Muscle layer of duodenum (tissue), 2 donors: ENCODE results near the gene NEK10.
A peak's percentile ranks its signal among the peaks of the same experiment; 100 is the strongest.

Experiments used
- H3K27ac ChIP-seq: one replicate; pipeline ENCODE4 v1.7.0; 2013; ENCODE audit warnings: mild to moderate bottlenecking, low read length
- H3K27me3 ChIP-seq: one replicate; pipeline ENCODE4 v1.7.0; 2013; ENCODE audit warnings: low read depth, mild to moderate bottlenecking, control low read depth, low read length
- H3K36me3 ChIP-seq, 2 donors: one replicate each; pipeline ENCODE4 v1.7.0; 2013; ENCODE audit warnings: low read length in 2 of 2, control low read depth in 1 of 2, mild to moderate bottlenecking in 1 of 2; ENCODE audit not compliant: insufficient read depth in 2 of 2, control insufficient read depth in 1 of 2
- H3K4me1 ChIP-seq, 2 donors: one replicate each; pipeline ENCODE4 v1.7.0; 2013; ENCODE audit warnings: low read length in 2 of 2, mild to moderate bottlenecking in 2 of 2, control low read depth in 1 of 2, moderate library complexity in 1 of 2; ENCODE audit not compliant: insufficient read depth in 2 of 2, control insufficient read depth in 1 of 2
- H3K4me3 ChIP-seq, 2 donors: one replicate each; pipeline ENCODE4 v1.7.0; 2013; ENCODE audit warnings: low read length in 2 of 2, low read depth in 1 of 2, mild to moderate bottlenecking in 1 of 2
- H3K9me3 ChIP-seq, 2 donors: one replicate each; pipeline ENCODE4 v1.7.0; 2013; ENCODE audit warnings: low read length in 2 of 2, control low read depth in 1 of 2, mild to moderate bottlenecking in 1 of 2; ENCODE audit not compliant: control insufficient read depth in 1 of 2
- donor health status: healthy.

Gene NEK10

DNA sequence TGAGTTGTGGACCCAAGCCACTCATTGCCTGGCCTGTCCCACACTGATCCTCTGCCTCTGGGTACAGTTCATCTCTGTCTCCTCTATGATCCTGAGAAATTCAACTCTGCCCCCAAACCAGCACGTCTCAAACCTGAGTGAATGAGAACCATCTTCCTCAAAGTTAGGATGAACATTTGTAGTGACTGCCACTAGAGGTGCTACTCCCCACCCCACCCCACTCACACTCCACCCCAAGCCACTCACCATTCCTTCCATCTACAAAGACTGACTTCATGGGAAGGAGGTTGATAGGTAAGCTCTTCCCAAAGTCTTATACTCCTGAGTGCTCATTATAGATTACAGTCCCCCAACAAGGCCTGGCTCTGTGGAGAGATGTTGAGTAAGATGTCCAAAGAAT is 43.8 kb downstream of the NEK10 start:
- Histone ChIP-seq H3K4me1 (peaks cover 7 to 21% of the 10 kb centered on the region in 2 donors), H3K27ac (peak overlapping the region; percentile 41)

DNA sequence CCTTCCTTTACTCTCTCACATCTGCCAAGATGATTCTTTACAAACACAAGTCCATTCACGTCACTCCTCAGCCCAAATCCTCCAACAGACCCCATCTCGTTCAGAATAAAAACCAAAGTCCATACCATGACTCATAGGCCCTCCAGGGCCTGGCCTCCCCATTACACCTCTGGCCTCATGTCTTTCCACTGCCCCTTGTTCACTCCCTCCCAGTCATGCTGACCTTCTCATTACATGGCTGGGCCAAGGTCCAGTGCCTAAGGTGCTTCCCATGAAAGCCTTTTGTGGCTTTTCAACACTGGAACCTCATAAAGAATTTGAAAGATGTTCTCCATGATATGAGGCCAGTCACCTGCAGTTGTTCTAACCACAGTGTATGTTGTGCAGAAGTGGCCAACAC is 44.5 kb downstream of the NEK10 start:
- Histone ChIP-seq H3K36me3 (no peaks in the 10 kb centered on the region), H3K9me3 (no peaks in the 10 kb centered on the region), H3K27ac (no peak overlapping the region), H3K27me3 (no peaks in the 10 kb centered on the region), H3K4me3 (no peak overlapping the region), H3K4me1 (peaks cover 7 to 21% of the 10 kb centered on the region in 2 donors)

More for the DNA sequence above, 43.8 kb downstream of the NEK10 start:
- Histone ChIP-seq H3K9me3 (no peaks in the 10 kb centered on the region), H3K36me3 (no peaks in the 10 kb centered on the region), H3K4me3 (no peak overlapping the region), H3K27me3 (no peaks in the 10 kb centered on the region)

DNA sequence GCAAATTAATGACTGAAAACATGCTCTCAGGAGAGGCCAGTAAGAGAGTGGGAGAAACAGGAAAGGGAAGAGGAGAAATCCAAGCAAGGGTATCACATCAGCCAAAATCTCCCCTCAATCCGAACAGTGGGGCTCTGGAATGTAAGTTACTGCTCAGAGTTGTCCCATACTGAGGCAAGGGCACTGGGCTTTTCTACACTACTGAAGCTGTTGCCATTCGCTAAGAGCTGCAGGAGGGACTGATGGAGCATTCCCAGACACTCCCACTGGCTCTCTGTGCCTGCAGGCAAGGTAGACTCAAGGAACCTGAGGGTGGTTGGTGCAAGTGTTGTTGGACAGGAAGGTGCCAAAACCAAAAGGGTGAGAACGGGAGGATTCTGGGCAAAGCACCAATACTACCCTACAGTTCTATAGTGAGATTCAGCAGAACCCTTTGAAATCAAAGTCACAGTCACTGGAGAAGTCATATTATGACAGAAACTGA is 46.1 kb downstream of the NEK10 start:
- H3K27me3 ChIP-seq: no peaks in the 10 kb centered on the region
- peaks cover 7 to 21% of the 10 kb centered on the region in 2 donors for H3K4me1 ChIP-seq
- H3K4me3 ChIP-seq: no peak overlapping the region
- H3K36me3 ChIP-seq: no peaks in the 10 kb centered on the region
- no peaks in the 10 kb centered on the region for H3K9me3 ChIP-seq
- no peak overlapping the region for H3K27ac ChIP-seq

DNA sequence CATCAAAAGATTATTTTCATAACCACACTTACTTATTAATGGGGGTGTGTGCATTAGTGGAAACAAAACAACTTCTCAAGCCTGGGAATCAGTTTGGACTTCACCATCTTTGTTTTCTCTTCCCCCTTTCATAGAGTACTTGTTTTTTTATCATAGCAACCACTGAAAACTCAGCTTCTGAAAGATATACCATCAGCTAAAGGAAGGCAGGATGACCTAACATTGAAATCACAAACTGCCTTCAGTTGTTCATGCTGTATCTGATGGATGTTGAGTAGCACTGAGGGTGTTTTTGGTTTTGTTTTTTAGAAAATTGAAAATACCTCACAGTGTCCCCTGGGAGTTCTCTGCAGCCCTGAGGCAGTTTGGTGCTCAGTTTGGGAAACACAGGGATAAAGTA is 46.5 kb downstream of the NEK10 start:
- Histone ChIP-seq H3K27me3 (no peaks in the 10 kb centered on the region), H3K27ac (no peak overlapping the region), H3K4me1 (peaks cover 7 to 21% of the 10 kb centered on the region in 2 donors), H3K9me3 (no peaks in the 10 kb centered on the region), H3K4me3 (no peak overlapping the region), H3K36me3 (no peaks in the 10 kb centered on the region)

DNA sequence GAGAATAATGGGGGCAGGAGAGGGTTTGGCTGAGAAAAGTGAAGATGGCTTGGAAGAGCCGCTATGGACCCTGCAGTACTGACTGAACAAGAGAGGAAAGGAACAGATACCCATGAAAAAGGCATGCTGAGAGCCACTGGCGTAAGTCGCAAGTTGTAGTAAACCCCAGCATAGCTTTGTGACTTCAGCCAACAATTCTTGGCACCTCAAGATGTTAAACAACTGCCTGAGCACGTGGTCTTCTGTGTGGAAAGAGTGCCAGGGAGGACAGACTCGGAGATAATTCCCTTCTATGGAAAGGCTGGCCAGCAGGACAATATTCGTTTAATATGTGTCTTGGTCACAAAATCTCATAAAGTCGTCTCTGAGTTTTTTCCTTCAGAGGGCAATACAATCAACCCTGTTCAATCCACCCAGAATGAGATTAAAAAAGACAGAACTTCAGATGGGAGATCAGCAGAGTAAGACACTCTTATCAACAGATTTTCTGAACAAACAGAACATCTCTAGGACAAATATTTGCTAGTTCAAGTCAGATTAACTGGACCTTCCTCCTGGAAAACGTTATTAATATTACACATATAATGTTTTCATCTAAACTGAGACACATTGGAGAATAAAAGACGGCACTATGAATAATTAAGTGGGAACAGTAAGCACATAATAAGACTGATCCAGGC is 49.2 kb downstream of the NEK10 start:
- Histone ChIP-seq H3K36me3 (no peaks in the 10 kb centered on the region), H3K9me3 (no peaks in the 10 kb centered on the region), H3K27ac (peak overlapping the region; percentile 35), H3K4me3 (no peak overlapping the region), H3K4me1 (peaks cover 0 to 3% of the 10 kb centered on the region in 2 donors), H3K27me3 (no peaks in the 10 kb centered on the region)

DNA sequence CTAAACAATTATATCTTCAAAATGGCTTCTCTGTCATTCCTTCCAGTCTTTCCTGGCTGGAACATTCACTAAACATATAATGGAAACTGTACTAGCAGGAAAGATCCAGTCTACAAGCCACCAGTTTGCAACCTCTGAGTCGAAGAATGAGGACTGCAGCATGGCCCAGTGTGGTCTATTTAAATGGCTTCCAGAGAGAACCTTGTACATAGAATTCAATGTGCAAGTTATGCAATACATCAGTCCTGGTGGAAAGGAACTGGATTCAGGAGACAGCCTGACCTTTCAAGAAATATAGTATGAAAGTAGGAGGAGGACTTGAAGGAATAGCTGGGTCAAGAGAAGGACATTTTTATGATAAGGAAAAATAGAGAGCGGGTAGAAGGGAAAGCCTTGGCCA is 49.9 kb downstream of the NEK10 start:
- Histone ChIP-seq H3K4me1 (peaks cover 0 to 3% of the 10 kb centered on the region in 2 donors), H3K36me3 (no peaks in the 10 kb centered on the region), H3K9me3 (no peaks in the 10 kb centered on the region), H3K4me3 (no peak overlapping the region), H3K27me3 (no peaks in the 10 kb centered on the region), H3K27ac (no peak overlapping the region)

DNA sequence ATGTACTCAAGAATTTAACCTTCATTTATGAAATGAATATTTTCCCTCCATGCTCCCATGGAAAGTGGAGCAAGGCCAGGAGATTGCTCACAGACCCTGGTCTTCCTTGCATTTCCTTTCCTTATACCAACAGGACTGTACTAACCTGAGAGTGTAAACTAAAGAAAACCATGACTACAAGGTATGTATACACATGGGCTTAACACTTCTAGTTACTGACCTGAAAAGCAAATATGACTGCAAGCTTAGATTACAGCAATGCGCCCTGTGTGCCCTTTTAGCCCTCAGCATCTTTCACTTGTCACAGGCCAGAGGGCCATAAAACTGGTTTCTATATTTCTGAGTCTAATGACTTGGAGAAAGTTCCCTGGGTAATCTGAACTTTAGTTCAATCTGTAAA is 52.1 kb downstream of the NEK10 start:
- no peaks in the 10 kb centered on the region for H3K27me3 ChIP-seq
- H3K9me3 ChIP-seq: no peaks in the 10 kb centered on the region
- no peaks in the 10 kb centered on the region for H3K36me3 ChIP-seq
- peak overlapping the region; percentile 42 for H3K27ac ChIP-seq
- no peak overlapping the region for H3K4me3 ChIP-seq
- H3K4me1 ChIP-seq: peaks cover 0 to 3% of the 10 kb centered on the region in 2 donors

DNA sequence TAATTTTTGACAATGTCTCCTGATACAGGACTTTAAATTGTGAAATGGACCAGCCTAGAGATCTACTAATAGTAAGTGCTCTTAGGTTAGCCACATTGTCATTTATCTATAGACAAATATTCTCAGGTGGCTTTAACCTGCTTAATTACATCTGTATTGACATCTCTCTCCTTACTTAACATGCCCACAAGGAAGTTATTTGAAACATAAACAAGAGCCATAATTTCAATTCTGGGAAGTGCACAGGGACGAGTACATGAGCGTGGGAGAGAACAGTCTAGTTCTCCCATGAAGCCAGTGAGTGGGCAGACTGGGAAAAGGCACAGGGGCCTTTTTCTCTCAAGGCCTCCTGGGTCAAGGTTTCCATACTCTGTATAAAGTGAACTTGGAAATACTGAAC is 54.2 kb downstream of the NEK10 start:
- no peaks in the 10 kb centered on the region for H3K9me3 ChIP-seq
- H3K27ac ChIP-seq: no peak overlapping the region
- H3K4me1 ChIP-seq: peaks cover 0 to 9% of the 10 kb centered on the region in 2 donors

DNA sequence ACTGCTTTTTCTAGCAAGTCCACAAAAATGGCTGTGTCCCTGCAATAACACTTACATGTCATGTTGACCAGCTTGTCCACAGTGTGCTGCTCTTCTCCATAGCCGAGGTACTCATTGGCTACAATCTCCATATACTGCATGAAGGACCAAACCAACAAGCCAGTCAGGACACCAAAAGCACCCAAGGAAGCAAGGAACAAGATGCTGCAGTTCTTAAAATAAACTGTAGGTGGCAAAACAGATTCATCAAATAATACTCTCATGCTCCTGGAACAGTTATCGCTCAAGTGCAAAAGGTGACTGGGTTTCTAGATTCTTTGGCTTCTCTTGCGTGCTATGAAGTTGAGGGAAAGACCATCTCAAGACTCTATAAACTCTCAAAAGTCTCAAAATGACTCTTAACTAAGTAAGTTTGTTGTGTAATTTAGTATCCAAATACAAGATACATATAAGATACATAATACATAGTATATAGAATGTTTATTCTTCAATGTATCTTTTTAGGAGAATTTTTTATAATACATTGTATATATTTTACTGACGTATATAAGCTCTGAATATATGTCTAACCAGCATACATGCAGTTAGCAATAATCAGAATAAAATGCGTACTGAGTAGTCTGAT is 57.0 kb downstream of the NEK10 start:
- H3K27me3 ChIP-seq: no peaks in the 10 kb centered on the region
- no peaks in the 10 kb centered on the region for H3K9me3 ChIP-seq
- H3K27ac ChIP-seq: no peak overlapping the region
- no peak overlapping the region for H3K4me3 ChIP-seq
- H3K36me3 ChIP-seq: no peaks in the 10 kb centered on the region
- peaks cover 0 to 9% of the 10 kb centered on the region in 2 donors for H3K4me1 ChIP-seq

More for the DNA sequence above, 54.2 kb downstream of the NEK10 start:
- H3K4me3 ChIP-seq: no peak overlapping the region
- H3K27me3 ChIP-seq: no peaks in the 10 kb centered on the region
- no peaks in the 10 kb centered on the region for H3K36me3 ChIP-seq

DNA sequence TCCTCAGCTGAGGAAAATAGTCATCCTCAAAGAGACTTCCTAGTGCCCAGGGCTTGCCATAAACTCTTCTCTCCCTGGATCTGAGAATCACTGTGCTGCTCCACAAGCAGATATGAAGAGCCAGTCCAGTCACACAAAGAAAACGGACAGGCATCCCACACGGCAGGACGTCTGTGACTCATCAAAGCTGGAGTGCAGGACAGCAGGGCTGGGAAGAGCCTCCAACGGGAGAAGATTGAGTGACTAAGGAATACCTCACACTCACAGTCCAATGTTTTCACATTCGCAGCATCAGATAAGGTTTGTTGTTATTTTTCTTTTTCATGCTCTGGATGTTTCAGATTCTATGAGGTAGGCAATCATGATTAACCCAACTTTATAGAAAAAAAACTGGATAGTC is 57.8 kb downstream of the NEK10 start:
- Histone ChIP-seq H3K36me3 (no peaks in the 10 kb centered on the region), H3K4me1 (peaks cover 0 to 6% of the 10 kb centered on the region in 2 donors), H3K27me3 (no peaks in the 10 kb centered on the region), H3K9me3 (no peaks in the 10 kb centered on the region), H3K4me3 (no peak overlapping the region), H3K27ac (no peak overlapping the region)

DNA sequence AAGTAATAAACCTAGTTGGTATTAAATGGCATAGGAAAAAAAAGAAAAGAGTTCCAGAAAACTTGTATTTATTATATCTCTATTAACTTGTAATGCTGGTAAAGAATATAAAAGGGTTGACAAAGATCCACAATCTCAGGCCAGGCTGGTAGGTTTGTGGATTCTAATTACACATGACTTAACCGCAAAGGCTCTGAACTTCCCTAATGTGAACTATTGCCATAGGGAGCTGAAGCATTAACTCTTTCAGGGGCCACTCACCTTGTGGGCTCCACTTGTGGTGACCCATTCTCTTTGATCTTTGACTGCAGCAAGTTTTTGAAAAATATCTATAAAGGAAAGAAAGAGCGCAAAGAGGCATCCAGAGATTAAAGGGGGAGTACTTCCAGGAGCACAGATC is 58.5 kb downstream of the NEK10 start:
- Histone ChIP-seq H3K9me3 (no peaks in the 10 kb centered on the region), H3K4me1 (peaks cover 0 to 6% of the 10 kb centered on the region in 2 donors), H3K27me3 (no peaks in the 10 kb centered on the region), H3K4me3 (no peak overlapping the region), H3K27ac (no peak overlapping the region), H3K36me3 (no peaks in the 10 kb centered on the region)
